ENCODE measurements around the gene CUL4A.
"Not testable (repeated sequence)": the region's sequence is repeated elsewhere in the genome, so short reads cannot be mapped to it uniquely, and the experiment has no call there.

CUL4A gene

GRCh38 chr13:113243847-113244246, 34.4 kb downstream of the CUL4A start:
- no peak for DNase-seq

DNA sequence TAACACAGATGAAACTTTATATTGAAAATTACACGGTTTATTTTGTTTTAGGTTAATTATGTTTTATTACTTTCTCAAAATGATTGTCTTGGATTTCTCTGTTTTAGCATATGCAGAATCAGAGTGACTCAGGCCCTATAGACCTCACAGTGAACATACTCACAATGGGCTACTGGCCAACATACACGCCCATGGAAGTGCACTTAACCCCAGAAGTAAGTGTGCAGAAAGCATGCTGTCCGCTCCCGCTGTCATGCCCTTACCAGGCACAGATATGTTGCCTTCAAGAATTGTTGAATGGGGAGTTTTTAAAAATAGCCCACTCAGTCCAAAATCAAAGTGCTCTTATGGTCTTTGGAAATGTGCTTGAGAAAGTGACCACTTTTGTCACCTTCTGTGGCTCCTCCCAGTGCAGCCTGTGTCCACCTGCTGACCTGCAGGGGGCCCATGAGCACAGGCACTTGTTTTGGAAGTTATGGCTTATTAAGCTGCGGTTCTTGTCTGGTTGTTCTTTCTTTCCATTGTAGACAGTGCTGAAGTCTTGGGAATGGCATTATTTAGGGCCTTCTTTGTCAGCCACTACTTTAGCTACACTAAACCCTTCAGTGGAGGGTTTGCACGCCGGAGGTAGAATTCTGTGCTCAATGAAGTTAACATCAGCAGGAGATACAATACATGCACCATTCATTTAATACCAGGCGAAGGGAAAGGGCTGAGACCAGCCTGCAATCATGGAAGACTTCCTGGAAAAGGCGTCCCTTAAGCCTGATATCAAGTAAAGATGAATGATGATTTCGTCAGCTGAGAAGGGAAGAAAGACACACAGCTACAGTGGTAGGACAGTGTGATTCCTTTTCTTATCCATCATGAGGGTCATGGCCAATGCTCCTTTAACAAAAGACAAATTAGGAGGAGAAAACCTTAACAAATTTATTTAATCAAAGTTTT, 36.7 kb downstream of the CUL4A start:
- DNase-seq, result peak; percentile 28

- no peak for DNase-seq
Measured at GRCh38 chr13:113252516-113253095, 43.2 kb downstream of the CUL4A start.

DNA sequence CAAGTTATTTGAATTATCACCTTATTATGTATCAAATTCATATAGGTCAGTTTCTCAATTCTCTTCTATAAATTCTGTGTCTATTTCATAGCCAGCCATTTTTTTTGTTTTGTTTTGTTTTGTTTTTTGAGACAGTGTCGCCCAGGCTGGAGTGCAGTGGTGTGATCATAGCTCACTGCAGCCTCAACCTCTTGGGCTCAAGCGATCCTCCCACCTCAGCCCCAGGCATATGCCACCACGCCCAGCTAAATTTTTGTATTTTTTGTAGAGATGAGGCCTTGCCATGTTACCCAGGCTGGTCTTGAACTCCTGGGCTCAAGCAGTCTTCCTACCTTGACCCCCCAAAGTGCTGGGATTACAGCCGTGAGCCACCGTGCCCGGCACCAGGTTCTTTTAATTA, 48.5 kb downstream of the CUL4A start:
- not testable (repeated sequence) for DNase-seq

DNA sequence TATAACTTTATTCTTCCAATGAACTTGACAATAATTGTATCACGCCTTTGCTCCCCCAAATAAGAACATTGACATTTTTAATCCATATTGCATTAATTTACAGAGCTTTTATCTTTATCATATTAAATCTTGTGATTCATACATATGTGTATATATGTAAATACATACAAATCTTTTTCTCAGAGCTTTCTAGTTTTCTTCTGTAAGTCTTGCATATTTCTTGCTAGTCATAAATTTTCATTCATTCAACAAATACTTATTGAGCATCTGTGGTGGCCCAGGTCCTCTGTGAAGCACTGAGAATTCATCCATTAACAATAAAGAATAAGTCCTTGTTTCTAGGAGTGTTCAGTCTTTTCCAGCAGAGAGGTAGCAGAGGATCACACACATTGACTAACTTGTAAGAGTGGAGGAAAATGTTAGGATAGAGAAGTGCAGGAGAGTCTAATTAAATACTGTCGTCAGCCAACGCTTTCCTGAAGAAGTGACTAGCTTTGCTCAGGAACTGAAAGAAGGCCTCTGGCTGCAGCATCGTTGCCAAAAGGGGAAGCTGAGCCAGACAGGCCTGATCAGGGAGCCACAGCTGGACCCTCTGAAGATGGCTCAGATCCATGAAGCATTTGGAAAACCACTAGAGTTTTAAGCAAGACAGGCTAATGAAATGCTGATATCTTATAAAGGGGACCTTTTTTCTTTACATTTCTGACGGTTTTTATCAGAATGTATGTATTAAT, 49.1 kb downstream of the CUL4A start:
- peak; percentile 23 for DNase-seq

DNA sequence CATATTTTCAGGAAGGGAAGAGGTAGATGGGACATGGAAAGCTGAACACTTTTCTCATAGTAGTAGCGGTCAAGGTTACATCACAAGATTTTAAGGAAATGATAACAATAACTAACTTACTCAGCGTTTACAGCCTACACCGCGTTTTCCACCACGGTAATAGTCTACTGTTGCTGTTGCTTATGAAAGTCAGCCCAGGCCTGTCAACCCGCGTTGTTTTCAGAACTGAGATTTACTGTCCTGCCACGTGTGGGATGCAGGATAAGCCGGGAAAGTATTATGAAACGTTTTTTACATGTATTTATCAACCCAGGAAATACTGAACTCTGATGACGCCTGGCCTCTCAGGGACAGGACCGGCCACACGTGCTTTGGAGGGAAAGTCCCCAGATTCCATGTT, 51.6 kb downstream of the CUL4A start:
- no peak for DNase-seq

- peak; percentile 53 for DNase-seq
Measured at GRCh38 chr13:113263016-113263415, 53.6 kb downstream of the CUL4A start.

DNA sequence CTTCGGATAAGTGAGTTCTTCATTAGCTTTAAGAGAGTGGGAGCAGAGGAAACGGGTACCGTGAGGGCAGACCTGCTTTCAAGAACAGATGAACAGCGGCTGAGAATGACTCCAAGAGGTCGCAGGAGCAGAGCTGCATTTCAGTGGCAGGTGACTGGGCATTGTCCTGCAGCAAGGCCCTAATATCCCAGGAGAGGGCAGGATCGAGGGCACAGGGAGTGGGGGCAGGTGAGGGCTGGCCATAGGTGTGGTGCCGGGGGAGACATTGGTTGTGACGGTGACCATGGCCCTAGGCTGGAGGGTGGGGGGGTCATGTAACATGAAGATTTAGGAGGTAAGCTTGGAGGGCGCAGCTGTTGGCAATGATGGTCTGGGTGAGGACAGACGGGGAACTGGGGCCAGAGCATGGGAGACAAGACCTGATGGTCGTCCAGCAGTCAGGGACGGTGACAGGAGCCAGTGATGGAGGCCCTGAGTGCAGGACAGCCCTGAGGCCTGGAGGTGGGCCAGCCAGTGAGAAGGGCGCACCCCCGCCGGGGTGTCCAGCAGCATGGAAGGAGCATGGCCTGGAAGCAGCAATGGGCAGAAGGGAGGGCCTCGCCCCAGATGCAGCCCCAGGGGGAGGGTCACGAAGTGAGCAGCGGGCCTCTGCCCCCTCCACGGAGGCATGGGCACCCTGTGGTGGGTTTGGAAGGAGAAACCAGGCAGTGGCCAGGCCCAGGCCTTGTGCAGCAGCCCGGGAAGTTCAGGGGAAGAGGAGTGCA, 58.4 kb downstream of the CUL4A start:
- no peak for DNase-seq

DNA sequence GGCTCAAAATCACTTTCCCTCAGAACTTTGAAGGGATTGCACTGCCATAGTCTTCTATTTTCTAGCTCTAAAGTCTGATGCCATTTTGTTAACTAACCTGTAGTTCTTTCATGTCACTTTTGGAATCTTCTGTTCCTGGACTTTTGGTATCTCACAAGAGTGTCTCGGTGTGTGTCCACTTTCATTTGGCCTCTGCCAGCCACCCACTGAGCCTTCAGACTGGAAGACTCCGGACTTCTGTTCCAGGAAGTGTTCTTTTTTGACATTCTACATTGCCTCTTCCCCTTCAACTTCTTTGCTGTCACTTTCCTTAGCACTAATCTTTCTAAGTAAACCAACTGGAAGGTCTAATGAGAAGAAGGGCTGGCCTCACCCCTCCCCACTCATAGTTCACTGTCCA, 62.6 kb downstream of the CUL4A start:
- no peak for DNase-seq

DNA sequence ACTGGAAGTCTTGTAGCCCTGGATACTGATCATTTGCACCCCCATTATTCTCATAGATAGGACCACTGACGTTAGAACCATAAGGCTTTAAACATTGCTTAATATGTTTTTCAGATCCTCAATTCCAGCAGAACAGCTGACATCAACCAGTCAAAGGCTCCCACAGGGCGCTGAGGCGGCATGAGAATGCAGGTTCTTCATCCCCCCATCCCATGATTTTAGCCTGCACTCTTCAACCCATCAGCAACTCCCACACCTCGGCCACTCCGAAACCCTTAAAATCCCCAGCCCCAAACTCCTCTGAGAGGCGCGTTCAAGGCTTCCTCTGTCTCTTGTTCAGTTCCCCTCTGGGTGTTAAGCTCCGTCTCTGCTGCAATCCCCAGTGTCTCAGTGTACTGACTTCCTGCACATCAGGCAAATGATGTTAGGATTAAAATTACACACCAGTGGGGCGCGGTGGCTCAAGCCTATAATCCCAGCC, 63.3 kb downstream of the CUL4A start:
- no peak for DNase-seq

GRCh38 chr13:113273321-113273720, 63.9 kb downstream of the CUL4A start:
- no peak for DNase-seq

GRCh38 chr13:113273851-113274590, 64.6 kb downstream of the CUL4A start:
- peak; percentile 26 for DNase-seq

DNA sequence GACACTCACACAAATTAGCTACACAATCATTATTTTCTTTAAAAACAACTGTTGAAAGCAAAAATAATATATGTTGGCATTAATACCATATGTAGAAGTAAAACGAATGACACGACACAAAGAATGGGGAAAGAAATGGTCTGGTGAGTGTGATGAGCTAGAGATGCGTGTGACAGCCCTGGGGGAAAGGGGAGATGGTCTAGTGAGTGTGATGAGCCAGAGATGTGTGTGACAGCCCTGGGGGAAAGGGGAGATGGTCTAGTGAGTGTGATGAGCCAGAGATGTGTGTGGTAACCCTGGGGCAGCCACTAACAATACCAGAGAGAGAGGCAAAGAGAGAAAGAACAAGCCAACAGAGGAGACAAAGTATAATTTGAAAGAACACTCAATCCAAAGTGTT, 65.3 kb downstream of the CUL4A start:
- DNase-seq, result no peak

- DNase-seq, result peak; percentile 79
Measured at GRCh38 chr13:113275387-113275786, 66.0 kb downstream of the CUL4A start.

DNA sequence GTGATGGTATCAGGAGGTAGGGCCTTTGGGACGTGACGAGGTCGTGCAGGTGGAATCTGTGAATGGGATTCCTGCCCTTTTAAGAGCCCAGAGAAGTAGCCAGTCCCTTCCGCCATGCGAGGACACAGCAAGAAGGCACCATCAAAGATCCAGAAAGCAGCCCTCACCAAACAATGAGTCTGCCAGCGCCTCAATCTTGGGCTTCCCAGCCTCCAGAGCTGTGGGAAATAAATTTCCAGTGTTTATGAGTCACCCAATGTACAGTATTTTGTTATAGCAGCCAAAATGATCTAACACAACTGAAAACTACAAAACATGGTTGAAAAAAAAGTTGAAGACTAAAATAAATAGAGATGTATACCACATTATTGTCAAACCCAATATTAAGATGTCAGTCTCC, 70.7 kb downstream of the CUL4A start:
- DNase-seq, result no peak

DNA sequence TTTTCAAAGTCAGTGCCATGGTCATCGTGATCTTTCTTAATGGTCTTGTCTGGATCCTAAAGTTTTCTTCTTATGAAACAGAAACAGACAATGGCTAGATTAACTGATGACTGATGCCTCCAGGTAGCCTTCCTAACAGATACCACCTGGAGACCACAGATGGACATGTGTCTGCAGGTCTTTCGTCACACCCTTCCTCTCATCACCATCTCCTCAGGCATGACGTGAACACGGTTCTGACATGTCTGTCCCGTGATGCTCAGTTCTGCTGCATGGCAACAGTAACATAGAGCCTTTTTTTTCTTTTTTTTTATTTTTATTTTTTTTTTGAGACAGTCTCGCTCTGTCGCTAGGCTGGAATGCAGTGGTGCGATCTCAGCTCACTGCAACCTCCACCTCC, 74.5 kb downstream of the CUL4A start:
- no peak for DNase-seq

- DNase-seq, result no peak
Measured at GRCh38 chr13:113288880-113289279, 79.5 kb downstream of the CUL4A start.

- no peak for DNase-seq
Measured at GRCh38 chr13:113291129-113291528, 81.7 kb downstream of the CUL4A start.

DNA sequence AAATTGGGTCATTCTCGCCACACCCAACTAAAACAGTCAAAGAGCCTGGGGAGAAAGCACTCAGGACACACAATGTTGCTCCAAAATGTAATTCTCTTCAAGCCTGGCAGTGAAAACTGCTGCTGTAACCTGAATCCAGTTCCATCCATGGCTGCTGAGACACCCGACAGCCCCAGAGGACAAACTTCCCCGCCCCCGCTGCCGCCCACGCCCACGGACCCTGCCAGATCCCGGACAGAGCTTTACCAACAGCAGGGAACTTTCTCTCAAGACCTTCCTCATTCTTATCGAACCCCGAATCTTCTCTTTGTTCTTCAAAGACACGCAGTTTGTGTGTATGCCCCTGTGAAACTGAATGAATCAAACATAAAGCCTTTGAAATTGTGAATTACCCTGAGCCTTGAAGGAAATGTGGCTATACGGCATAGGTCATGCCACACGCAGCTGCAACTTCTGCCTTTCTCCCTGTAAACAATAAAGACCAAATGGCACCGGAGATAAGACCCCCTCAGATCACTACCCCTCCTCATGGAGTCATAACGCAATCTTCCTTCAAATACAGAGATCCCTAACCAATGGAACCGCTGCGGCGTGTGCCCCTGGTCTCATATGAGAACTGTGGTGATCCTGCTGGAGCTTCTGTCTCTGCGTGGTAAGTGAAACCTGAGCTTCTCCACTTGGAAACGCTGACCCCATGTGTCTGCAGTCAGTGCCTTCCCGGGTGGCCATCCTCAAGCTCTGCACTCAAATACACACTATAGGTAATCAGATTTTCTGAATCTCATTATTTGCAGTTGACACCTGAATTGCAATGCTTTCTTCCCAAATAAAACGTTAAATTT, 82.8 kb downstream of the CUL4A start:
- DNase-seq, result peak; percentile 60

DNA sequence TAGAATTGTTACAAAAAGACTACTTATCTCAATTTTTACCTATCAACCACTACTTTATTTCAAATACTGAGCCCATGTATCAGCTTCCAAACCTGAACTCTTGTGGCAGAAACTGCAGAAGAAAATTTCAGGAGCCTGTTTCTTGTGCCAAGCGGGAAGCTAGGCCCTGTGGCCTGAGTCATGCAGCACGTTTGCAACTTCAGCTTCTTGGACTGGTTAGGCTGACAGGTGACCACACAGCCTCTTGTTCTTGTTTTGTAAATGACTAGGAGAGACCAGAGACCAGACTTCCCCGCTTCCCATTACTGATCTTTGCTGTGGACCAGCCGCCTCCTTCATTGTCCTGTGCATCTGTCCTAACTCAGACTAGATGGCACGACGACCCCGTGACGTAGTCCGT, 84.3 kb downstream of the CUL4A start:
- DNase-seq, result no peak

GRCh38 chr13:113295776-113296175, 86.4 kb downstream of the CUL4A start:
- peak; percentile 36 for DNase-seq
